Activated CD4-positive, alpha-beta T cell treated with anti-CD3 and anti-CD28 coated beads, Interleukin-2, amount 10 ng/mL, durations not matched to agents 7 days and 5 days (primary cell): ENCODE measurements around the gene HNRNPU. TPM values are rescaled to one million over a fixed set of nuclear protein-coding genes. Genes with fewer than 3 reads are reported as not detected.

ENCODE experiments used
- CTCF ChIA-PET: fragments of 350-600 bp; sonication (Branson Sonifier 250); formaldehyde crosslinking; loops from one replicate; lab custom pipeline; 2021; ENCODE audit warnings: antibody characterized with exemption; lab: Charles Lee
- POLR2A ChIA-PET: fragments of 350-600 bp; sonication (Branson Sonifier 250); formaldehyde crosslinking; loops from one replicate; lab custom pipeline; 2021; ENCODE audit warnings: antibody characterized with exemption; lab: Charles Lee
- DNase-seq: peaks from one replicate; pipeline ENCODE4 v3.0.0-alpha.2; 2020
- H3K27ac Mint-ChIP-seq: one replicate; pipeline ENCODE4 v1.8.0; 2021; ENCODE audit warnings: mild to moderate bottlenecking, moderate library complexity, mixed read lengths
- H3K27me3 Mint-ChIP-seq: one replicate; pipeline ENCODE4 v1.8.0; 2021; ENCODE audit warnings: mixed read lengths
- H3K36me3 Mint-ChIP-seq: one replicate; pipeline ENCODE4 v1.8.0; 2021; ENCODE audit warnings: low read depth, mixed read lengths
- H3K4me1 Mint-ChIP-seq: one replicate; pipeline ENCODE4 v1.8.0; 2021; ENCODE audit warnings: mixed read lengths
- H3K4me3 Mint-ChIP-seq: one replicate; pipeline ENCODE4 v1.8.0; 2021; ENCODE audit warnings: mild to moderate bottlenecking, moderate library complexity, mixed read lengths
- H3K9me3 Mint-ChIP-seq: one replicate; pipeline ENCODE4 v1.8.0; 2021; ENCODE audit warnings: mixed read lengths
- total RNA-seq, 2 experiments: library from RNA; stranded (reverse); gene quantifications; one replicate each; pipeline ENCODE4 v1.2.3, GENCODE V29; 2021

The HNRNPU gene
- total RNA-seq, 2 experiments from 2014 or later: 425 to 469 TPM

DNA sequence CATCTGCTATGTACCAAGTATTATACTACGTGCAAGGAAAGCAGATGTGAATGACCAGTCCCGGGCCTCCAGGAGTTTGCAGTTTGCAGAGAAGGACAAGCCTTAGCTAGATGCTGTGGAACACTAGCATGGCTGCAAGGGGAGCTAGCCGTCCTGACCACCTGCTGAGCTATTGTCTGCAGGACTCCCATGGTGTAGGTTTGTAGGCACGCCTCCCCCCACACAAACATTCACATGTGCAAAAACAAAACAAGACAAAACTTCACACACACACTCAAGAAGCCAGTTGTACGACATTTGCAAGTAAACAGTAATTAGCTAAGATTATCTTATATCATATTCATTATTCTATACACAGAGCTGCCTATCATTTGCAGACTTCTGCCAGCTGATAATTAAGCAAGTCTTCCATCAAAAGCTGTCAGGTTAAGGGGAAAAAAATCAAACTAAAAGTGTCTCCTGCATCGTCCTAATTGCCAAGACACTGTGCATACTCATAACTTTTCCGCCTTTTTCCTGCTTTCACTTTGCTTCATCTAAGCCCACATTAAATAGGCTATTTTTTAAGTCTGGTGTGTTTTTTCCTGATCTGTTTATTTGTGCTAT, 10.7 kb upstream of the HNRNPU start:
- Mint-ChIP-seq H3K27ac (no peak overlapping the region), H3K4me1 (no peaks in the 10 kb centered on the region), H3K27me3 (no peaks in the 10 kb centered on the region), H3K9me3 (no peaks in the 10 kb centered on the region), H3K4me3 (no peak overlapping the region), H3K36me3 (no peaks in the 10 kb centered on the region)
- DNase-seq: no peak
- CTCF ChIA-PET: interaction anchor here (0.9 to 1.2 kb wide), 2 partner anchors 8 to 15 kb away, joined by 3 to 4 read pairs; no protein-coding TSS in a partner anchor
- POLR2A ChIA-PET: no interaction called here

DNA sequence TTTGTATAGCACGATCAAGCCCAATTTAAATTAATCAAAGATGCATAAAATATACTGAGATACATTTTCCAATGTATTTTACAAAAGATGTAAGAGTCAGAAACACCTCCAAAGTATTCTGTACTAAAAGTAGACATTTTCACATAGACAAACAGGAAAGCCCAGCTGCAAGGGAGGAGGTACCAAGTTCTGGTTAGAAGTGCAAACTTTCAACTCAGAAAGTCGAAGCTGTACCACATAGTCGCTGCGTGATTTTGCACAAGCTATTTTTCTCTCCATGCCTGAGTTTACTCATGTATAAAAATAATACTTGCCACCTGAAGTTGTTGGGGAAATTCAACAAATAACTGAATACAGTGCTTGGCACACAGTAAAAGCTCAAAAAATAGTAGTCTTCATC, 5.6 kb upstream of the HNRNPU start:
- H3K36me3 Mint-ChIP-seq: no peaks in the 10 kb centered on the region
- ChIA-PET POLR2A (no interaction called here), CTCF (interaction anchor here (0.6 kb wide), 1 partner anchor 409 kb away, joined by 3 read pairs; no protein-coding TSS in a partner anchor)
- DNase-seq: no peak
- peak overlapping the region; percentile 2 for H3K27ac Mint-ChIP-seq
- H3K4me1 Mint-ChIP-seq: peaks cover 18% of the 10 kb centered on the region
- H3K9me3 Mint-ChIP-seq: no peaks in the 10 kb centered on the region
- H3K27me3 Mint-ChIP-seq: no peaks in the 10 kb centered on the region
- no peak overlapping the region for H3K4me3 Mint-ChIP-seq

GRCh38 chr1:244869364-244869827, 5.1 kb upstream of the HNRNPU start:
- H3K27me3 Mint-ChIP-seq: no peaks in the 10 kb centered on the region
- no peaks in the 10 kb centered on the region for H3K36me3 Mint-ChIP-seq
- ChIA-PET CTCF (interaction anchor here (0.6 kb wide), 2 partner anchors 410 to 1210 kb away, joined by 3 read pairs; no protein-coding TSS in a partner anchor), POLR2A (no interaction called here)
- no peak for DNase-seq
- no peaks in the 10 kb centered on the region for H3K9me3 Mint-ChIP-seq
- no peak overlapping the region for H3K4me3 Mint-ChIP-seq
- H3K4me1 Mint-ChIP-seq: peaks cover 18% of the 10 kb centered on the region
- no peak overlapping the region for H3K27ac Mint-ChIP-seq

GRCh38 chr1:244868484-244869363, 4.4 kb upstream of the HNRNPU start:
- Mint-ChIP-seq H3K9me3 (no peaks in the 10 kb centered on the region), H3K27me3 (no peaks in the 10 kb centered on the region), H3K27ac (no peak overlapping the region), H3K4me1 (peaks cover 18% of the 10 kb centered on the region), H3K36me3 (peaks cover 4% of the 10 kb centered on the region), H3K4me3 (no peak overlapping the region)
- DNase-seq: no peak
- ChIA-PET POLR2A (no interaction called here), CTCF (interaction anchor here (0.6 kb wide), 2 partner anchors 12 to 1210 kb away, joined by 3 to 7 read pairs; no protein-coding TSS in a partner anchor)

DNA sequence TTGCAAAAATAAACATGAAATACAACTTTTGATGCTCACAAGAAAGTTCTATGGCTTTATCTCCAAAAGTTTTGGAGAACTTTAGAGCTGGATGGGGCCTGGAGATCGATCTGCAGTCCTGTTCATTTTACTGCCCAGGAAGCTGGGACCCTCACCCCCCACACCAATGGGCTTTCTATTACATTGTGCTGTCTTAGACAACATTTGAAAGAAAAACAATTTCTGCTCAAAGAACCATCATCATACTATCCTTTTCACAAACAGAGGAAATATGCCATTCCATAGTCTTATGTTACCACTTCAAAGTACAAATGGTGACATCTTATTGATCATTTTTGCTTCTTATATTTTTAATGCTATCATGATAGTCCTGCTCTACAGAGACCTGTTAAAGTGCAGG, 2.0 kb upstream of the HNRNPU start:
- no peaks in the 10 kb centered on the region for H3K9me3 Mint-ChIP-seq
- peaks cover 23% of the 10 kb centered on the region for H3K4me1 Mint-ChIP-seq
- CTCF ChIA-PET: interaction anchor here (1.1 to 7.7 kb wide), 3 partner anchors 9 to 176 kb away, joined by 3 to 76 read pairs (median 3); partner anchors contain the start of gene COX20
- peaks cover 19% of the 10 kb centered on the region for H3K36me3 Mint-ChIP-seq
- no peak overlapping the region for H3K4me3 Mint-ChIP-seq
- no peaks in the 10 kb centered on the region for H3K27me3 Mint-ChIP-seq
- no peak for DNase-seq
- H3K27ac Mint-ChIP-seq: no peak overlapping the region
- POLR2A ChIA-PET: no interaction called here

DNA sequence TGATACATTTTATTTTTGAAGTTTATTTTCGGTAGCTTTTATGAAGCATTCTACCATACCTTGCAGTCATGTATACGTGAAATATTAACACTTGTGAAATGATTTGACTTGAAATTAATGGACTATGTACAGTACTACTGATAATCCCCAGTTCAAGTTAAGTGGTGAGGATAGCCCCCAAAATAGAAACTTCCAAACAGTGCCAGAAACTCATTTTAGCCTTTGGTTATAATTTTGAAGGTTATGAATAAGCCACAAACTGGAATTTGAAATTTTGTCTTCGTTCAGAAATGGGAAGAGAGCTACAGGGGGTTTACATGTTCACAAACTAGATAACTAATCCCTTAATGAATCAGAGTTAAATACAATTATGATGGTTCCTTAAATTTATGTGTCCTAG, 1.5 kb upstream of the HNRNPU start:
- Mint-ChIP-seq H3K36me3 (peaks cover 24% of the 10 kb centered on the region), H3K4me1 (peaks cover 28% of the 10 kb centered on the region), H3K27me3 (no peaks in the 10 kb centered on the region), H3K9me3 (no peaks in the 10 kb centered on the region), H3K4me3 (peak overlapping the region; percentile 84), H3K27ac (peak overlapping the region; percentile 98)
- CTCF ChIA-PET: interaction anchor here (1.0 to 7.7 kb wide), 3 partner anchors 8 to 177 kb away, joined by 3 to 76 read pairs (median 3); partner anchors contain the start of gene COX20
- DNase-seq: no peak
- POLR2A ChIA-PET: interaction anchor here (0.9 kb wide), 1 partner anchor 104 kb away, joined by 3 read pairs; a partner anchor contains a TSS

DNA sequence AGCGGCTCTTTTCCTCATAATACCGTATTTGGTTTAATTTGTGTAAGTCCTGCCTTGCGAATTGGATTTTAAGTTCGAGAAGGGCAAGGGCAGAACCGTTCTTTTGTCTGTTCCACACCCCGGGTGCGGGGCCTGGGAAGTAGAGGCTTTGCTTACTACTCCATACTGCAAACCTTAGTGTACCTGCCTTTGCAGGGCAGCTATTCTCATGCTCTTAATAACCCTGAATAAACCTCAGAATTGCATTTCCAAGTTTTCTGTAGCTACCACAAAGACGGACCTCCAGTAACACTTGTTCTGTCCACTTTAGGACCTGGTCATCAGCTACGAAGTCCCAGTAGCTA, 657 bp upstream of the HNRNPU start:
- DNase-seq: peak; percentile 33
- ChIA-PET POLR2A (interaction anchor here (0.9 to 2.9 kb wide), 2 partner anchors 31 to 105 kb away, joined by 3 to 9 read pairs; a partner anchor contains a TSS), CTCF (interaction anchor here (1.0 to 7.7 kb wide), 5 partner anchors 9 to 177 kb away, joined by 3 to 76 read pairs (median 4); partner anchors contain the start of gene COX20)
- peaks cover 32% of the 10 kb centered on the region for H3K36me3 Mint-ChIP-seq
- peak overlapping the region; percentile 98 for H3K27ac Mint-ChIP-seq
- H3K27me3 Mint-ChIP-seq: no peaks in the 10 kb centered on the region
- H3K4me1 Mint-ChIP-seq: peaks cover 36% of the 10 kb centered on the region
- H3K4me3 Mint-ChIP-seq: peak overlapping the region; percentile 84
- no peaks in the 10 kb centered on the region for H3K9me3 Mint-ChIP-seq

DNA sequence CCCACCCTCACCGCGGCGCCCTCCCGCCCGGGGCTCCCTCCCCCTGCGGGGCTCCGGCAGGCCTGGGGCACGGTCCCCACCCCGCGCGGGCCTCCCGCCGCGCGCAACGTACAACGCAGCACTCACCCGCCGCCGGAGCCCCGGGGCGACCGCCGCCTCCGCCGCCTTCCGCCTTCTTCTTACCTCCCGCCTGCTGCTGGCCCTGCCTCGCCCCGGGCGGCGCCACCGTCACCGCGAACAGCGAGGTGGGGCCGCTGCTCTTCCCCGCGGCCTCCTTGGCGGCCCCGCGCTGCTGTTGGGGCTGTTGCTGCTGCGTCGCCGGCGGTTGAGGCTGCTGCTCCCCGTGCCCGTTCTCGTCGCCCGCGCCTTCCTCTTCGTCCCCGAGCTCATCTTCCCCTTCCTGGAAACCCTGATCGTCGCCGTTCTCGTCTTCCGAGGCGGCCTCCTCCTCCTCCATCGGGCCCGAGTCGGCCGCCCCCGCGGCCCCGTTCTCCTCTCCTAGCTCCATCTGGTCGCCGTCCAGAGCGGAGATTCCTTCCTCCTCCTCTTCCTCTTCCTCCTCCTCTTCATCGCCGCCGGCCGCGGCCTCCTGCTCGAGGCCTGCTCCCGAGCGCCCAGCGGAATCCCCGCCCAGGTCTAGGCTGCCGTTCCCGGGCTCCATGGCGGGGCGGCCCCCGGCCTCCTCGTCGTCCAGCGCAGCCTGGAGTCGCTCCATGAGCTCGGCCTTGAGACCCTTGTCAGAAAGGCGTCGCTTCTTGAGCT, 671 bp downstream of the HNRNPU start:
- H3K4me3 Mint-ChIP-seq: peak overlapping the region; percentile 84
- H3K4me1 Mint-ChIP-seq: peaks cover 46% of the 10 kb centered on the region

DNA sequence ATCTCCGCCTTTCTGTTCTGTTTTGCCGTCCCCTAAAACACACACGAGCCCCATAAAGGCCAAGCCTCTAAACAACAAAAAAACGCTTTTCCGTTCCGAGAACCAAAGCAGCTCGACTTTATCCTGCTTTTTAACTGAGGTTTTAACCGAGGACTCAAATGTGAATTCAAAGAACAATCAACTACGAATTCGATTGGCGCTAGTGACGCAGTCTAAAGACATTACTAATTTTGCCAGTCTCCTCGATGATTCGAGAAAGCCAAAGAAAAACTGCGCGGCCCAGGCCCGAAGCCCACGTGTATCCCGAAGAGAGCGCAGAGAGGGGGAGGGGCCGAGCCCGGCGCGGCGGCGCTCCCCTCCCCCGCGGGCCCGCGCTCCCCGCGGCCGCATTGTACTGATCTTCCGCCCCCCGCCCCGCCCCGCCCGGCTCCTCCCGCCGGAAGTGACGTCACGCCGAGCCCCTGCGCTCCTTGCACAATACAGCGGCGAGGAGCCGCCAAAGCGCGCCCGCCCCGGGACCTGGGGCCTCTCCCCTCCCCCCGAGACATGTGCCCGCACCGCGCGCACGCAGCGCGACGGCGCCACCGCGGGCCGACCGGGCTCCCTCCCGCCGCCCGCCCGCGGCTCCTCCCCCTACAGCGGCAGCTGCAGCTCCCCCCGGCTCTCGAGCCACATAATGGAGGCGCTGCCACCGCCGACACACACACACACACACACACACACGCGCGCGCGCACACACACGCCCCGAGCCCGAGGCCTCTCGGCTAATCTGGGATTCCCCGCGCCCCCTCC, 1.4 kb downstream of the HNRNPU start:
- peak overlapping the region; percentile 82 for H3K4me3 Mint-ChIP-seq
- ChIA-PET CTCF (interaction anchor here (0.9 to 7.7 kb wide), 5 partner anchors 11 to 209 kb away, joined by 3 to 76 read pairs (median 6); partner anchors contain the start of gene COX20), POLR2A (interaction anchor here (0.6 to 2.9 kb wide), 2 partner anchors 27 to 29 kb away, joined by 4 to 9 read pairs; no protein-coding TSS in a partner anchor)
- no peaks in the 10 kb centered on the region for H3K9me3 Mint-ChIP-seq
- peaks cover 49% of the 10 kb centered on the region for H3K36me3 Mint-ChIP-seq
- no peaks in the 10 kb centered on the region for H3K27me3 Mint-ChIP-seq
- peak overlapping the region; percentile 92 for H3K27ac Mint-ChIP-seq
- peaks cover 53% of the 10 kb centered on the region for H3K4me1 Mint-ChIP-seq
- peak; percentile 94 for DNase-seq

More for the DNA sequence above, 671 bp downstream of the HNRNPU start:
- Mint-ChIP-seq H3K27me3 (no peaks in the 10 kb centered on the region), H3K36me3 (peaks cover 42% of the 10 kb centered on the region), H3K27ac (peak overlapping the region; percentile 98), H3K9me3 (no peaks in the 10 kb centered on the region)
- ChIA-PET POLR2A (interaction anchor here (0.9 to 2.9 kb wide), 2 partner anchors 26 to 29 kb away, joined by 4 to 9 read pairs; no protein-coding TSS in a partner anchor), CTCF (interaction anchor here (0.9 to 7.7 kb wide), 6 partner anchors 13 to 210 kb away, joined by 3 to 76 read pairs (median 4); partner anchors contain the start of gene COX20)
- DNase-seq: peak; percentile 26

DNA sequence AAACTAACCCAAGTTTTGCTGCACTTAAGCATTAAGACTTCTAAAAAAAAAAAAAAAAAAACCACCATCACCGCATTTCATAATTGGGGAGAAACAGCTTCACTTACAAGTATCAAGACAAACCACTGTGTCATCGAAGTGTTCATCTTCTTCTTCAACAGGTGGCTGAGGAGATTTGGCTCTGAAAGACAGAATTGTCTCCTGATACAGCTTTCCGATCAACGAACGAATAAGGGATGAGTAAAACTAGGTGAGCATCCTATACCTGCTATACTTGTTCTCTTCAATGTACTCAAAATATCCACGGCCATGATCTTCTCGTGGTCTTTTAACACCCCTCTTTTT, 2.0 kb downstream of the HNRNPU start:
- Mint-ChIP-seq H3K36me3 (peaks cover 55% of the 10 kb centered on the region), H3K4me1 (peaks cover 59% of the 10 kb centered on the region), H3K27ac (peak overlapping the region; percentile 92), H3K9me3 (no peaks in the 10 kb centered on the region), H3K27me3 (no peaks in the 10 kb centered on the region), H3K4me3 (peak overlapping the region; percentile 82)
- POLR2A ChIA-PET: no interaction called here
- CTCF ChIA-PET: interaction anchor here (1.2 to 7.7 kb wide), 3 partner anchors 10 to 1128 kb away, joined by 3 to 76 read pairs (median 9); partner anchors contain the start of gene COX20
- DNase-seq: no peak

- no peaks in the 10 kb centered on the region for H3K27me3 Mint-ChIP-seq
- no peaks in the 10 kb centered on the region for H3K9me3 Mint-ChIP-seq
- DNase-seq: no peak
- peak overlapping the region; percentile 82 for H3K4me3 Mint-ChIP-seq
- H3K4me1 Mint-ChIP-seq: peaks cover 64% of the 10 kb centered on the region
- H3K27ac Mint-ChIP-seq: peak overlapping the region; percentile 87
- H3K36me3 Mint-ChIP-seq: peaks cover 62% of the 10 kb centered on the region
- ChIA-PET POLR2A (no interaction called here), CTCF (interaction anchor here (0.6 to 7.7 kb wide), 6 partner anchors 10 to 1128 kb away, joined by 3 to 76 read pairs (median 4); partner anchors contain the start of gene COX20)
Measured at GRCh38 chr1:244861683-244862082, 2.7 kb downstream of the HNRNPU start.
